GM18520 (cell line): ENCODE results near the gene PACRG.
"Not testable (repeated sequence)": the region's sequence is repeated elsewhere in the genome, so short reads cannot be mapped to it uniquely, and the experiment has no call there.

ENCODE experiments used
- ATAC-seq: cut with Tn5 transposase; IDR thresholded peaks from one replicate; pipeline ENCODE4 v1.9.1; 2021; ENCODE audit not compliant: unreplicated experiment

PACRG gene

DNA sequence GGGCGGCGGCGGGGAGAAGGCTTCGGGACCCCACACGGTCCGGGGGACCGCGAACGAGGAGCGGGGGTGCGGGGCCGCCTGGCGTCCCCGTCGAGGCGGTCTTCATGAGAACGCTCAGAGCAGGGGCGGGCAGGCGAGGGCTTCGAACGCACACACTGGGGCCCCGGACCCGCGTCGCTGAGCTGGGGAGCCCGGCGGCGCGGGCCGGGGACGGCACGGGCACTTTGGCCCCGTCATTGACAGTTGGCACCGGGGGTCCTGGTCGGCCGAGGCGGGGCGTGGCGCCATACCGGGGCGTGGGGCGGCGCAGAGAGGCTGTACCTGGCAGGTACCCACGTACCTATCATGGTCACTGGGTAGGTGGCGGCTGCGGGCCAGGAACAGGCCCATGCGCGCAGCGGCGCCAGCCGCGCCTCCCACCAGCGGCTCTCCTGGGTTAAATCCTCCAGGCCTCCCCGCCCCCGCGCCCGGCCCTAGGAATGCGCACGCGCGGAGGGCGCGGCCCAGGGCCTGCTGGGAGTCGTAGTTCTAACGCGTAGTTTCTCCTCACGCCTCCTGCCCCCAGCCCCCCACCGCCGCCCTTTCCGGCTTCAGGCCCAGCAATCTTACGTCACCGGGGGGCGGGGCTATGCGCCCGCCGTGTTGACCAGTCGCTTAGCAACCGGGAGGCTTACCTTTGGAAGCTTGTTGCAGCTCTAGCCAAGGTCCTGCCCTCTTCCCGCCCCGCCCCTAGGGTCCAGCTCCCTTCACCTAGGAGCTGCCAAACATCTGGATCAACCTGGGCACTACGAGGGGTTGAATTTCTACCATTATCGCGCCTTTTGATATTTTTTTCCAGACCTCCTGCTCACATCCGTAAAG is at the start of gene PACRG, which contains the start of gene PRKN:
PACRG (plus strand) TSS at position 653 of the 861 bp plus-strand sequence.
PRKN (minus strand) TSS at position 445 of the 861 bp plus-strand sequence.
- ATAC-seq: peak; percentile 97

- not testable (repeated sequence) for ATAC-seq
Observed at GRCh38 chr6:162678896-162679295, 48.9 kb upstream of the PACRG start.

- no peak for ATAC-seq
Observed at GRCh38 chr6:162679681-162680080, 48.1 kb upstream of the PACRG start.

GRCh38 chr6:162680367-162680766 is 47.4 kb upstream of the PACRG start:
- ATAC-seq: no peak

DNA sequence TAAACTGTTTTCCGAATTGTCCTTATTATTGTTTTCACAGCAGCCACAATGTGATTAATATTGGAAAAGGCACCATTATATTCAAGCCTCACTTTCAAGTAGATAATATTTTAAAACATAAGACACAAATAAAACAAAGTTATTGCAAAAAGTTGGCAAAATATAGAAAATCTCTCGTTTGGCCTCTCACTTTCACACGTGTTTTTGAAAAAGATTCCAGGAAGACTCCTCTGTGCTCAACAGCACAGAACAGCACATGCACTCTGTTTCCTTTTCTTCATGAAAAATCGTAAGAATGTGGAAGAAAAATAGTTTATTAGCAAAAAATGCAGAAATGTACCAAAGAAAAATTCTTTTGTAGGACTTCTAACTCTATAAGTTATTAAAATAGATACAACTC is 46.9 kb upstream of the PACRG start:
- no peak for ATAC-seq

DNA sequence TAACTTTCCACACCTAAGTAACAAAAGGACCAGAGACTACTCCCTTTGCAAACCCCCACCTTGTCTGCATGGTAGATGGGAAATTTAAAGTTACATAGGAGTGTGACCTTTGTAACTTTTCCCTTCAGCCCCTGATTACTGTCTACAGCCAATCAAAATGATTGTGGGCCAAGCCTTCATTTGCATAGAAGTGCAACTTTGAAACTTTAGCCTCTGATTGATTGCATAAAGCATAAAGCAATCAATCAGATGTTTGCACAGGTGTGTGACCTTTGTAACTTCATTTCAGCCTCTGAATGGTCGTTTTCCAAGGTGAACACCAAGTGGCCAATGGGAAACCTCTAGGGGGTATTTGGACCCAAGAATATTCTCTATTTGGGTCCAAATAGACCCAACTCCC is 46.3 kb upstream of the PACRG start:
- ATAC-seq: no peak

DNA sequence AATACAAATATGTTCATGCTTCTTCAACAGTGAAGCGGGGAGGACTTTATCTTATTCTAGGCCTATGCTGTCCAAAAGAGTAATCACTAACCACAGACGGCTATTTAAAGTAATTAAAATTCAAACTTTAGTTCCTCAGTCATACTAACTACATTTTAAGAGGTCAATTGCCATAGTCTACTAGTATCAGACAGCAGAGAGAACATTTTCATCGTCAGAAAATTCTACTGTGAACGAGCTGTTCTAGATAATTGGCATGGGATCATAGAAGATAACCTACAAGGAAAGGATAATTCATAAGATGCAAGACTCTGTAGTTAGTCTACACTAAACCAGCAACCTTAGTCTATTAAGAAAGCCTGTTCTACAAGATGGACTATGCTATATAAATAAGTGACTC is 44.6 kb upstream of the PACRG start:
- no peak for ATAC-seq

DNA sequence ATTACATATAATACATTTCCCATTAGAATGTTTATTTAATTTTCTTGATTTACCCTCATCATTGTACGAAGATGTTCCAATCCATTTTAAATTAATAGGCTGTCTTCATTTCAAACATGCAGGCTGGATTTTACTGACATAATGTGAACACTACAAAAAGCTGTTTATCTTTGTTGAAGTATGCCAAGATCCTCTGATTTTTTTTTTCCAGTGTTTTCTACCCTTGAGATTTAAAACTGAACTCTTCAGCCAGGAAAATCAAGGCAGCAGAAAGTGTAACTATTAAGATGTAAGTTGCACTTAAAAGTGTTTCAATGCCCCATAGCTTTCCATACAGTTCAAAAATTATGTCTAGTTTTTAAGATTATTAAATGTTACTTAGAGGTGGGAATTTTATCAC is 43.7 kb upstream of the PACRG start:
- ATAC-seq: no peak

- ATAC-seq: no peak
Observed at GRCh38 chr6:162684961-162685360, 42.8 kb upstream of the PACRG start.

DNA sequence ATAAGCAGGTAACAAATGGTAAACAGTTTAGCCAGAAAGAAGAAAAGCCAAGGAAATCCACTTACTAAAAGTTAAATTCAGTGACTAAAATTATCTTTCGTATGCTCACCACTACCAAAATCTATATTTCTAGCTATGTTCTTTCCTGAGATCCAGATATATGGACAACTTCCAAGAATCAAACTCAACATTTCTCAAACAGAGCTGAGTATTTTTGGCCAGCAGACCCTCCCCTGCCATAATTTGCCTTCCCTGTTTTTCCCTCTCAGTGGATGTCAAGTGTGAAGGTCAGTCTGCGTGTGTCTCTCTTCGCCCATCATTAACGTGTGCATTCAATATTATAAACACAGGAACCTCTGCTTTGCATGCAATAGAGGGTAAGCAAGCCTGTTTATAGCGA is 42.2 kb upstream of the PACRG start:
- no peak for ATAC-seq

DNA sequence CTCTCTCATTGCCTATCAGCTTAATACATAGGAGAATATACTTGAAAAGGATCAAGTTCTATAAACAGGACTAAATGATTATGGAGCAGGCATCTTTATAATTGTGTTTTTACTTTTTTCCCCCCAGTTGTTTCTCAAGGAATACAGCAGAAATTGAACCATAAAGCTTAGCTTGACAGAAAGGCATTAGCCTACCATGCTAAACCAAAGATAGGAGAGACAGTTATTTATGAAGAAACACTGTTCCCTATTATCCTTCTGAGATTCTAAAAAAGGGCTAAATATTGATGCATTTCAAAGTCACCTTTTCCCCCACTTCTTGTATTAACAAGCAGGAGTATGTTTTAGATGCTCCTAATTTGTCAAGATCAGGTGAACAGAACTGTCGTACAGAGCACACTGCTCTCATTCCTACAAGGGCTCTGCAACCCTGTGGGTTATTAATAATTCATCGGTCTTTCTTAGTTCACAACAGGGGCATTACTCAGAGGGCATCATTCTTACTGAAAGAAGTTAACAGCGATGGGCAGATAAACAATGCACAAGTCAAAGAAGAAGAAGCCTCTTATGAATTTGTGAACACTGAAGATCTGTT is 38.9 kb upstream of the PACRG start:
- no peak for ATAC-seq

DNA sequence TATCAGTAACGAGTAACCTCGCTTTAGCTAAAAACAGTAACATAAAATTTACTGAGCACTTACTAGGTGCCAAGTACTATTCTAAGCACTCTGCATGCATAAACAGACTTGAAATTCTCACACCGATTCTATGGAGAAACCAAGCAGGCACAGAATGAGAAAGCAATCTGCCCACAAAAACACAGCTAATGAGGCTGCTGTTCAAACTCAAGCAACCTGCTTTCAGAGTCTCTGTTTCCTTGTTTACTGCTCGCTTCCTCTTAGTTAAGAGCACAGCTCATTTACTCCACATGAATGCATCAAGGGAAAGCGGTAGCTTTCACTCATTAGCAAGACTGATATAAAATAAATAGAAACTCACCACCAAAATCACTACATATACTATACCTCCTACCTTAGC is 37.6 kb upstream of the PACRG start:
- no peak for ATAC-seq

DNA sequence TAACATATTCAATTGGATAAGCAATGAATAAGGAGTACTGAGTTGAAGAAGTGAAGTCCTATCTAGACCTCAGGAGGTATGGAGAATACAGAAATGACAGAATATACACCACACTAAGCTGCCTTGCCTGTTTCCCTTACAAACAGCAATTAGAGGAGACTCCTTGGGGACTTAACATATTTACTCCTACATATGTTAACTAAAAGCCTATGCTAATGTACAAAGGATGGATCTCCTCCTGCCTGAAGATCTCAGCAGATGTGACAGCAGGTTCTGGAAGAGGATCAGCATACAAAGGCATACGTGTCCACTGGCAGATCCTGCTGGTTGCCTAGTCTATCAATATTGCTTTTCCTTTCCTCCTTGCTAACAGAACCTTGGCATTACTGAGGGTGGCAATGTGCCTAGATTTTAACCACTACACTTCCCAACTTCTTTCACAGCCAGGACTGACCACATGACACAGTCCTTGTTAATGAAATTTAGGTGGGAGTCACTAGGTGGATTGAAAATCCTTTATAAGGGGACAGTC is 29.8 kb upstream of the PACRG start:
- ATAC-seq: no peak

- ATAC-seq: no peak
Observed at GRCh38 chr6:162698440-162698839, 29.3 kb upstream of the PACRG start.

DNA sequence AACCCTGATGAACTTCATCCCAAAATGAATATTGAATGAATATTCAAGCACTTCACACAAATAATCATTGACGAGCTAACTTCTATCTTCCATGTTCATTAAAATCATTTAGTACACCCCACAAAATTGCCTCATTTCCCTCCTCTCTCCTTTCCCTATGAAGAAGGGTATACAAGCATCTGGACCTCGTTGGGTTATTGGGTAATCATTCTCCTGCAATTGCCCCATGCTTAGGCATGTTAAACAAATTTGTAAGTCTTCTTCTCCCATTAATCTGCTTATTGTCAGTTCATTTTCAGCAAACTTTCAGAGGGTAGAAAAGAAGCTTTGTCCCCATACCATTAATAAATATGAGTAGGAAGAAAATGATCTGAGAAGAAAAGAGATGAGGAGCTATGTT is 27.8 kb upstream of the PACRG start:
- ATAC-seq: no peak

- no peak for ATAC-seq
Observed at GRCh38 chr6:162700966-162701365, 26.8 kb upstream of the PACRG start.

- no peak for ATAC-seq
Observed at GRCh38 chr6:162701551-162701950, 26.2 kb upstream of the PACRG start.

DNA sequence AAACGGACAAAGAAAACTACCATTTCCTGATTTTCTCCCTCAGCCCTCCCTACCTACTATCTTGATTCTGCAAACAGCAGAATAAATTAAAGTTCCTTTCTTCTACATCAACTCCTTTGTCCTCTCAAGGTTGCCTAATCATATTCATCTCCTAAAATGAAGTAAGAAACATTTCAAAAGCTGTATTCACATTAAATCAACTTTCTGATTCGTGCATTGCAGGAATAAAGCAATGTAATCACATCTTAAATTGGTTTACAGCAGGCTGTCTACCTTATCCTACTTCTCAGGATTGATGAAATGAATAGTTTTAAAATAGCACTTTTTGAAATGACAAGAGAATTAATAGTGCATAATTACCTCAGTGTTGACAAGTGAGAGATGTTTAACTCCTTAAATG is 25.3 kb upstream of the PACRG start:
- no peak for ATAC-seq

- no peak for ATAC-seq
Observed at GRCh38 chr6:162704001-162704400, 23.8 kb upstream of the PACRG start.

DNA sequence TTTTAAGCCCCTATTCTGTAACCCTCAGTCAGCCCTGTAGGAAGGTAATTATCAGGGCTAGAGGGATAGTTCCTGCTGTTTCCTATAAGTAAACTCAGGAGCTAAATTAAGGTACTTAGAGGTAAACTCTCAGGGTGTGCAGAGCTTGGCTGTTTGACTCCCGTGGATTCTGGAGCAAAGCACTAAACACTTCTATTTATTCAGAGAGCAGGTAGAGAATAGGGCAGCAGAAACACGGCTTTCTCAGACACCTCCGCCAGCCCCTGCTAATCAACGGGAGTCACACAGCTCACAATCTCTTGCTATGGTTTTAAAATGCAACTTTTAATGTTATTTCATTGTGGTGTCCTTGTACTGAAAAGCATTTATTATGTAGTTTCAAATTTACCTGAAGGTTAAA is 22.0 kb upstream of the PACRG start:
- ATAC-seq: no peak

- ATAC-seq: no peak
Observed at GRCh38 chr6:162706232-162706631, 21.5 kb upstream of the PACRG start.

GRCh38 chr6:162708971-162709370 is 18.8 kb upstream of the PACRG start:
- no peak for ATAC-seq
